GM19328 (cell line): ENCODE measurements around the gene RARA.
A peak's percentile ranks its signal among the peaks of the same experiment; 100 is the strongest.

Source experiments
- ATAC-seq: cut with Tn5 transposase; IDR thresholded peaks from one replicate; pipeline ENCODE4 v1.9.1; 2021; ENCODE audit warnings: mild to moderate bottlenecking, moderate library complexity; ENCODE audit not compliant: unreplicated experiment

RARA gene

DNA sequence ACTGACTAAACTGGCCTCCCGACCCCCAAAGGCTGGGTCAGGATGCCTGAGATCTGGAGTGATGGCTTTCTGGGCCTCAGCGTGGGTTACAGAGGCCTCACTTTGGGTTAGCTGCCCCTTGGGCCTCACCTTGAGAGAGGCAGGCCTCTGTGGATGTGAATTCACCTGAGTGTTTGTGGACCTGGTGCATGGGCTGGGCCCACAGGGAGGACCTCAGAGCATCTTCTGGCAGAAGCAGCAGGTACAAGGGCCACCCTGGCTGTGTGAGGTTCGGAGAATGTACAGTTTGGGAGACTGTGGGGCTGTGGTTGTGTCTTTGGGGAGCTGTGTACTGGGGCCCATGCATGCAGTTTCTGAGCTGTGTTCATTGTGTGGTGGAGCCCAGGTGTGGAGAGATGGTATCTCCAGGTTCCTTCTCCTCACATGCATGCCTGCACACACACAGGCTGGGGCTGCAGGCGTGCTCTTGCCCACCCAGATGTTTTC lies 18.3 kb downstream of the RARA start:
- no peak for ATAC-seq

DNA sequence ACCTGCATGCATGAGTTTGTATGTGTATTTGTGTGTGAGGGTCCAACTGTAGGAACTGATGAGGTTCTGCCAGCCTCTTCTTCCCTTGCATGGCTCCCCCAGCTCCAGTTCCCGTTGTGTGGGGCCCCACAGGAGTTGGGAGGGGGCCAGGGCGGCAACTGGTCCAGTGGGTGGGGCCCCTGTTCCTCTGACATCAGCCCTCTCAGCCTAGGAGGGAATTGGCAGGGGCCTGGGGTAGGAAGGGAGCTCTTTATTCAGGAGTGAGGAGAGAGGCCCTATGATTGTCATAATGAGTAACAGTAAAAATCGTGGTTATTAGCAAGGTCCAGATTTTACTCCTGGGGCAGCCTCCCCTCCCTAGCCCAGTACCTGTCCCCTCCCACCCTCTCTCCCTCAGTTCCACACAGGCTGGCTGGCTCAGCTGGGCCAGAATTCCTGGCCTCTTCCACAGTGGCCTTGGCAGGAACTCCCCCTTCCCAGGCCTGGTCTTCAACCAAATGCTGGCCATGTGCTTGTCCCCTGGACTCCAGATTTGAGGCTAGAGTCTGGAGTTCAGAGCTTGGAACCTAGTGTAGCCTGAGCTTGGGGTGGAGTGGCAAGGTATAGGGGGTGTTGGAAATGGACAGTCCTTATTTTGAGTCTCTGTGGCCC lies 18.9 kb downstream of the RARA start:
- no peak for ATAC-seq

DNA sequence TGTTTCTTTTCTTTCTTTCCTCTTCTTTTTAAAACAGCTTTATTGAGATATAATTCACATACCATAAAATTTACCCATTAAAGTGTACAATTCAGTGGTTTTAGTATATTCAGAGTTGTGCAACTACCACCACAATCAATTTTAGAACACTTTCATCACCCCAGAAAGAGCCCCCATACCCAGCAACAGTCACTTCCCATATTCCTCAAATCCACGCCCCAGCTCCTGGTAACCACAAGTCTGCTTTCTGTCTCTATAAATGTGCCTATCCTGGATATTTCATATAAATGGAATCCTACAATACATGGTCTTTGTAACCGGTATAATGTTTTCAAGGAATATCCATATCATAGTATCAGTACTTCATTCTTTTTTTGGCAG lies 19.4 kb downstream of the RARA start:
- ATAC-seq = no peak

DNA sequence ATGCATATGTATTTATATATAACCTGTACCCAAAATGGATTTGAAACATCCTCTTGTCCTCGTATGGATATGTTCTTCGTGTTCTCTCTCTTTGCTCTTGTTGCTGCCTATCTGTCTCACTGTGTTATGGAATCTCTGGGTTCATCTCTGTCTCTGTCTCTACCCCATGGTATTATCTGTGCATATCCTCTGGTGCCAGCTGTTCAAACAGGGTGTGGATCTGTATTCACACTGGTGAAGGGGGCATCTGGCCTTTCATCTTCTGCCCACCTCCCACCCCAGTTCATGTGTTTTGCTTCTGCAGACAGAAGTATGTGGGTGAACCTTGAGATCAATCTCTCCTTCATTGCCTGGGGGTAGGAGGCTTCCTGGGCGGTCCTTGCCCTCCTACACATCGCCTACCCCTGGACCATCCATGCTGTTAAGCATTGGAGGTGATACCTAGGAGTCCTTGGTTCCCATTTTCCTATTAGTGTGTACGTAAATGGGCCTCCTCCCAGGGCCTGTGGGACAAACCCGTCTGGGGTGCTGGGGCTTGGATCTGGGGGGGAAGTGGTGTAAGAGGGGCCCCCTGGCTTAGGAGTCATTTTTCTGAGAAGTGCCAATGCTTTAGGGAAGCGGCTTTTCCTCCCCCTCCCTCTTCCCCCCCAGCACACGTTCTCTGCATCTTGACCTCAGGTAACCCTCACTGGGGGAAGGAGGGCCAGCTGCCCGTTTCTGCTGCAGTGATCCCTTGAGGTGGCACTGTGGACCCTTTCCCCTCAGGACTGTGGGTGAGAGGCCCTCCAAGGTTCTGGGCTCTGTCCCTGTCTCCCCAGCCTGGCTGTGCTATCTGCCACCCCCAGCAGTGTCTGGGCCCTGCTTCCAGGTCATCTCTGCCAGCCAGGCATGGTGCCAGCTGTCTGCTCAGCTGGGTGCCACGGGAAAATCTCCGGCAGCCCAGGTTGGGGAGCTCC lies 21.1 kb downstream of the RARA start:
- no peak for ATAC-seq

DNA sequence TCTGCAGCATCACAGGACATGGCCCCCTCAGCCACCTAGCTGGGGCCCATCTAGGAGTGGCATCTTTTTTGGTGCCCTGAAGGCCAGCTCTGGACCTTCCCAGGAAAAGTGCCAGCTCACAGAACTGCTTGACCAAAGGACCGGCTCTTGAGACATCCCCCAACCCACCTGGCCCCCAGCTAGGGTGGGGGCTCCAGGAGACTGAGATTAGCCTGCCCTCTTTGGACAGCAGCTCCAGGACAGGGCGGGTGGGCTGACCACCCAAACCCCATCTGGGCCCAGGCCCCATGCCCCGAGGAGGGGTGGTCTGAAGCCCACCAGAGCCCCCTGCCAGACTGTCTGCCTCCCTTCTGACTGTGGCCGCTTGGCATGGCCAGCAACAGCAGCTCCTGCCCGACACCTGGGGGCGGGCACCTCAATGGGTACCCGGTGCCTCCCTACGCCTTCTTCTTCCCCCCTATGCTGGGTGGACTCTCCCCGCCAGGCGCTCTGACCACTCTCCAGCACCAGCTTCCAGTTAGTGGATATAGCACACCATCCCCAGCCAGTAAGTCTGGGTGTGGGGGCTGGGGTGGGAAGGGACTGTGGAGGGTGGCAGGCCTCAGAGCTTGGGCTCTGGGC lies 22.0 kb downstream of the RARA start:
- no peak for ATAC-seq

DNA sequence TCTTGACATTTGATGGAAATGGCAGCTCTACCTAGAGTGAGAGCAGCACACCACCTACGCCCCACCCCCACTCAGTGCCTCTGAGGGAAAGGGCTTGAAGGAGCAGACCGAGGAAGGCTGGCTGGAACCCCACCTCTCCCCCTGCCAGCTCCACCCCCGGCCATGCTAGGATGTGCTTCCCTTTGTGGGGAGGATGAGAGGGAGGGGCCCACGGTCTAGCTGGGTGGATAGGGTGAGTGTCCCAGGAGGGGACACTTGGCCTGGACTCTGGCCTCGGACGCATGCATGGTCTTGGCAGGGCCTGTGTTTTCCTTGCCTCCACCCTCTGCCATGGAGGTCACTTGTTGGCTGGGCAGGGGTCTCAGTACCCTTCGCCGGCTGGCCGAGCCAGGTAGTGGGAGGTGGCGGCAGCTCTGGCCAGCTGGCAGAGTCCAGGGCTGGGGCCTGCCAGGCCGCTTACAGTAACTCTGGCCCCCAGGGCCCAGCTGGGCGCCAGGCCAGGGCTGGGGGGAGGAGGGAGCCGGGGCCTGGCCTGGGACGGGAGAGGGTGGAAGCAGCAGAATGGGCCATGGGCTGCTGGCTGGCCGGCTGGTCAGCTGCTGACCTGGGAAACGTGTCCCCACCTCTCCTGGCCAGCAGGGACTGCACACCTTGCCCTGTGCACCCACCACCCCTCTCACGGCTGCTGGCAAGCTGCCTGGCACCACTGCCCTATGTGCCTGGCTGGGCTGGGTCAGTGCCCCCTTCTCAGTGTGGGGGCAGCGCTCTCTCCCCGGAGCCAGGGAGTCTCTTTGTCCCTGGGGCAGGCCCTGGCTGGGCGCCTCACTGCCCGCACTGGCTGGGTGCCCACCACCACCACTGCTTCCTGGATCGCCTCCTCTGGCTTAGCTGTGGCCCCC lies 23.0 kb downstream of the RARA start:
- ATAC-seq = no peak

DNA sequence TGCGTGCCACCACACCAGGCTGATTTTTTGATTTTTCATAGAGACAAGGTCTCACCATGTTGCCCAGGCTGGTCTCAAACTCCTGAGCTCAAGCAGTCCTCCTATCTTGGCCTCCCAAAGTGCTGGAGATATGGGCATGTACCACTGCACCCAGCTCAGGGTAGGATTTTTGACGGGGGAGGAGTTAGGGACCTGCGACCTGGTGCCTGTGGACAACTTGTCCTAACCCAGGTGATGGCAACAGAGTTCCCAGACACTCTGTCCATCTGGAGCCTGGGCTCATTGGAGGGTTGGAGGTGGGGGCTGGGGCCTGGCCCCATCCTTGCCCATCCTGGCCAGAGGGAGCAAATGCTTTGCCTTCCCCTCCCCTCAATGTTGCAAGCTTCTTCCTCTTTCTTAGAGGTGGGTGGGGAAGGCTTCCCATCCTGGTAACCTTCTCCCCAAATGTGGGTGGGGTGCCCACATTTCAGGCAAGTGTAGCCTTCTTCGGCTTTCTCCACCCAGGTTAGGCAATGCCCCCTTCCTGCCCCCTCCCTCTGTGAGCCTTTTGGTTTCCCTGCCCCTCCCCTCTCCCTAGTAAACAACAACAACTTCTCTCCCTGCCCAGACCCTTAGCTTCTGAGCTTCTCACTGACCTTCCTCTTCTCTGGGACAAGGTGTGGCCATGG lies 24.9 kb downstream of the RARA start:
- no peak for ATAC-seq

DNA sequence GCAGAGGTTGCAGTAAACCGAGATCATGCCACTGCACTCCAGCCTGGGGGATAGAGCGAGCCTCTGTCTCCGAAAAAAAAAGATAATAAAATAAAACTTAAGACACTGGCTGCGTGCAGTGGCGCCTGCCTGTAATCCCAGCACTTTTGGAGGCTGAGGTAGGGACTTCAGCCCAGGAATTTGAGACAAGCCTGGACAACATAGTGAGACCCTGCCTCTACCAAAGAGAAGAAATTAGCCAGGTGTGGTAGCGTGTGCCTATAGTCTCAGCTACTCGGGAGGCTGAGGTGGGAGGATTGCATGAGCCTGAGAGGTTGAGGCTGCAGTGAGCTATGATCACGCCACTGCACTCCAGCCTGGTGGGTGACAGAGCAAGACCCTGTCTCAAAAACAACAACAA lies 26.6 kb downstream of the RARA start:
- no peak for ATAC-seq

DNA sequence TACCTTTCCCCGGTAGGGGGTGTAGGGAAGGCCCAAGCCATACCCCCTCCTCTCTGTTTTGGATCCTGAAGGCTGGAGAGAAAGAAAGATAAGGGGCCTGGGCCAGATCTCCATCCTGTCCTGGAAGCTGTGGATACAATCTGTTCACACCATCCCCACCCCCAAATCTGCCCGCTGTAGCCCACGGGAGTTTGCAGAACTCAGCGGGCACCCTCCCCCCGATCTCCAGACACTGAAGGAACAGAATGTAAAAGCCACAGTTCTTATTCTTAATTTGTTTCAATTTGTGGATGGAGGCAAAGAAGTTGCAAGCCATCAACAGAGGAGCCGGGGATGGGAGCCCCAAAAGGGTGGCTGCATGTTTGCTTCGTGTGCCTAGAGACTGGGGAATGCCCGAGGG lies 28.4 kb downstream of the RARA start:
- ATAC-seq = no peak

DNA sequence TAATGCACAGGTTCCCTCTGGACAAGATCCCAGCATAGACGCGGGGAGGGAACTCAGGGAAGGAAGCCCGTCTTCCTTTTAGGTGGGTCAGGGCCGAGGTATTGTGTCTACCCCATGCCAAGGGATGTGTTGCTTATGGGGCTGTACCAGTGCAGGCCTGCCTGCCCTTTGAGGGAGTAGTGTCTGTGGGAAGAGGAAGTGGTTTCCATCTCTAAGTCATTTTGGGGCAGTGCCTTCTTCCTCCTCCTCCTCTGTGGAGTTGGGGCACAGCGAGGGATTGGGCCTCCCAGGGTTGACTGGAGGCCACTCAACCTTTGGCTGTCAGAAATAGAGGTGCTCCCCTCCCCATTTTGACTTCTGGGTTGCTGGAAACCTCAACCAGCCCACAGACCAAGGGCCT lies 29.1 kb downstream of the RARA start:
- ATAC-seq = no peak

DNA sequence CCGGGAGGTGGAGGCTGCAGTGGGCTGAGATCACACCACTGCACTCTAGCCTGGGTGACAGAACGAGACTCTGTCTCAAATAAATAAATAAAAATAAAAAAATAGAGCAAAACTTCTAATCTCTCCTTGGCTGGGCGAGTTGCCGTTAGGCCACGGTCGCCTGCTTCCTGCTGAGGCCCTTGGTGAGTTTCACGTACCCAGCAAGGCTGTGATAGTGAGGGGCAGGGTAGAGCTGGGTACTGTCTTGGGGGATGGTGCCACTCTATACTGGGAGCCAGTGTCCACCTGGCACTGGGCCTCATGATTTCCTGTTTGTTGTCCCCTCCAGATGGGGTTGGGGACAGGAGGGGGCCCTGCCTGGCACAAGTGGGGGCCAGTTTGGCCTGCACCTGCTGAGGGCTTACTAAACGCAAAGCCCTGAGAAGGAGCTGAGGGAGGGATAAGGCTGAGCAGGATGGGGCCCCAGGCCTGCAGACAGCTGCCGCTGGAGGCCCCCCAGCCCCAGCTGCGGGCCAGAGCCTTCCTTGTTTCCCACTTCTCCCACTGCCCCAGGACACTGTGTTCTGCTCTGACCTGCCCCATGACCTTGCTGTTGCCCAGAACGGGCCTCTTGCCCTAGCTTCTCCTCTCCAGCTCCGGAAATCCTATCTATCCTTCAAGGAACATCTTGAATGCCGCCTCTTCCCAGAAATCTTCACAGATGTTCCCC lies 30.1 kb downstream of the RARA start:
- ATAC-seq = no peak

DNA sequence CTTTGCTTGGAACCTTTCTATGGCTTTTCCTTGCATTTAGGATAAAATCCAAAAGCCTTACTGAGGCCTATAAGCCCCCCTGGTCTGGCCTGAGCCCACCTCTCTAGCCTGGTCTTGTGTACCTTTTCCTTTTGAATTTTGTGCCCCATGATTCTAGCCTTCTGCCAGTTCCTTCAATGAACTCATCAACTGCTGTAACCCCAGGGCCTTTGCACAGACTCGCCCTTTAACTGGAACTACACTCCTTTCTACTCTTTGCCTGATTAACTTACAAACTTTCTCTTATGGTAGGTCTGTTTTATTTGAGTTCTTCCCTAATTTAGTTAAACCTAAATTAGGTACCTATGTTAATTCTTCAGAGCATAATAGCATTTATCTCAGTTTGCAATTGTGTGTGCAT lies 31.3 kb downstream of the RARA start:
- ATAC-seq = no peak

DNA sequence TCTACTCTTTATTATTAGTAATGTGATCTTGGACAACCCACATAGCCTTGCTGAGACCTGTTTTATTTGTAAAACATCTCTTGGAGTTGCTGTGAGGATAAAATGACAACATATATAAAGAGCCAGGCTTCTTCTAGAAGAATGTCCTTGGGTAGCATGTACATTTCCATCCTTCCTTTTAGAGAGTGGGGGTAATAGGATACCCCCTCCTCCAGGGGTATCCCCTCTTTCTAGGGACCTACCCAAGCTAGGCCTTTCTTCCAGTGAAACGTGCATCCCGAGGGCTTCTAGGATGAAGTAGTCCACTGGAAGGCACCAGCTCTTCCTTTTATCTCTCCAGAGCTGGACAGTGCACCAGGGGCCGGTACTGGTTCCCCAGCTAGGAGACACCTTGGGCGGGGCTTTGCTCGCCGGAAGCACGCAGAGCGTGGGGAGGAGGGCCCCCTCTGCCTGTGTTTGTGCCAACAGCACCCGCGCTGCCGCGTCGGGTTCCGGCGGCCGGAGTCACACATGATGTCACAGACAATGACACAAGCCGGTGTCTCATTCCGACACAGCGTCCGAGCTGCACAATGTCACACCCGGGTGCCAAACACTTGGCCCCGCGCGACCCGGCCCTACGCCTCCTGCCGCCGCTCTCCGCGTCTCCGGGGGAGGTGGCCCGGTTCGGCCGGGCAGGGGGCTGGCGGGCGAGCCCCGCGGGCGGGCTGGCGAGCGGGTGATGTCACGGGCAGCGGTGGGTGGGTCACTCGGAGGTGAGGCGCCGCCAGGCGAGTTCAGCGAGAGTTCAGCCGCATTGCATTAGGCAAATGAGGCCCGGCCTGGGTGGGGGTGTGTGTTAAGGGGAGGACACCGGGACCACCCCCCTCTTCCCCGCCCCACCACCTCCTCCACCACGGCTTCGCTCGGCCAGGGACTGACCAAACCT lies 32.2 kb downstream of the RARA start:
- ATAC-seq = peak; percentile 53

DNA sequence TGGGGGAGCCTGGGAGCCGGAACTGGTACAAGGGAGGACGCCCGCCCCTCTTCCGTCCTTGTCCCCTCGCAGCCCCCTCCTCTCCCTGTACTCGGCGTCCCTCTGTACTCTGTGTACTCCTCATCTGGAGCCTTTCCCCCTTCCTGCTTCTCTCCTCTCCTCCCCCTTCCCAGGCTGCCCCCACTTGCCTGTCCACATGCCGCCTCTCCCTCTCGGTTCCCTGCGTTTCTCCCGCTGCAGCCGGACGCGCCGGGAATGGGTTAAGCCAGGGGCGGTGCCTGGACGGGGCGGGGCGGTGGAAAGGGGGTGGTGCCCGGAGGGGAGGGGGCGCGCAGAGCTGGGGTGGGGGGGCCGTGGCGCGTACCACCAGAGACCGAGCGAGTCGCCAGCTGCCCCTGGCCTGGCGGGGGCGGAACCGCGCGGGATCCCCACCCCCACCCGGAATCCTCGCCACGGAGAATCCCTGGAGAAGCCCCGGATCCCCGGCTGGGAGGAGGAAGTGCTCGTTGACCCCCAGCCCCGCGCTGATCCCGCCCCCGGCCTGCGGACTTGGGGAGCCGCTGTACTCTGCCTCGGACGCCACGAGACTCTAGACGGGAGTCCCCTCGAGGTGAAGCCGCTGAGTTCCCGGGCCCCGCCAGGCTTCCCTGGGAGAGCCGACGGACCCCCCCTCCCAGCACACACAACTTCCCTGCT lies 33.0 kb downstream of the RARA start:
- ATAC-seq = no peak

DNA sequence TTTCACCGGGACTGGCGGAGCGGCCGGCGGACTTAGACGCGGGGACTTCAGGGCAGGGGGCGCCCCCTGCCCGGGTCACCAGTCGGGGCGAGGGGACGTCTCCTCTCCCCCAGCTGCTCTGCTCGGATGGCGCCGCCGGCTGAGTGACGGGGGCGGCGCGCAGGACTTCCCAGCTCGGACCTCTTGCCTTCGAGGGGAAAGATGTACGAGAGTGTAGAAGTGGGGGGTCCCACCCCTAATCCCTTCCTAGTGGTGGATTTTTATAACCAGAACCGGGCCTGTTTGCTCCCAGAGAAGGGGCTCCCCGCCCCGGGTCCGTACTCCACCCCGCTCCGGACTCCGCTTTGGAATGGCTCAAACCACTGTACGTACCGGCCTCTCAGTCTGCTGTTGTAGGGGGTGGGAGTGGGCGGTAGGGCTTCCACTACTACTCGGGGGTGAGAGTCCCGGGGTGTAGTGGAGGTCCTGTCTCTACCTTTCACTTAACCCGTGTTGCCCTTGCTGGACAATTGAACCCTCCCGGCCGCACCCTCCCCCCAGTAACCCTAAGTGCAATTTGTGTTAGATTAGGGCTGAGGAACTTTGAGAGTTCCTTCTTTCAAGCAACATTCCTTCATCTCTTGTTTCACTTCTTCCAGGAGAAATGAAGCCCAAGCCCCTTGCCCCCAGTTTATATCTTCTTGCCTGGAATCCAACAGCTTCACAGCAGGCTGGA lies 33.7 kb downstream of the RARA start:
- no peak for ATAC-seq

DNA sequence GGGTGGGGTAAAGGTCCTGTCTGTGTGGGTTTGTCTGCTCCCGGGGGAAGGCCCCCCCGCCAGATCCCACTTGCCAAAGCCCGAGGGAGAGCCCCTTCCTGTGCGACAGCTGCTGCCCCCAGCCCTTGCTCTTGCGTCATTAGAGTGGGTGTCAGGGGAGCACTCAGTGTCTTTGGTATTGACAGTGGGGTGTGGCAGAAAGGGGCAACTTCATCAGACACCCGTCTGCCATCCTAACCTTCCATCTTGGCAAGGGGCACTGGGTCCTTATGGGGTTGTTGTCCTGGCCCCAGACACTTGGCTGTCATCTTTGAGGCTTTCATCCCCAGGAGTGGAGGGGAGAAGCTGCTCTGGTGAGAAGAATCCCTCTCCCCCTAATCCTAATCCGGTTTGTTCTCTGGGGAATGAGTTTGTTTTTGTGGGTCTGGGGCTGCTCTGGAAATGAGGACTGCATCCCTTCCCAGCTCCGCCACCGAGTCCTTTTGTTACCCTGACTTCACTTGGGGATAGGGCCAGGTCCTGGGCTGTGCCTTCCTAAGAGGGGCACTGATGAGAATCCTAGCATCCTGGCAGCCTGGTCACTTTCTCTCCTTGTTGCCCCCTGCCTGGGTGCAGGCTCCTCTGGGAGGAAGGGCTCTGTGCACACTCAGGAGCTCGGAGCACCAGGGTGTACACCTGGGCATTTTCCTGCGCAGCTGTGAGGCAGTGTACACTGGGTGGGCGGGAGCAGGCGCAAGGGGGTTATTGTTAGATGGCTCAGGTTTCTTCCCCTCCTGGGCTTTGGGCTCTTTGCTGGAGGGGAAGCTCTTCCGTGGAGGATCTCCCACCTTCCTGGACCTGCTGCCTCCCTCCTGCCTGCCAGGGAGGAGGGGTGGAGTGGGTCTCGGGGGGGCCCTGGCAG lies 34.5 kb downstream of the RARA start:
- ATAC-seq = no peak
